H1 (cell line): ENCODE measurements around the gene TGM4. TPM values are rescaled to one million over a fixed set of nuclear protein-coding genes. Genes with fewer than 3 reads are reported as not detected.

Experiments
- polyA plus RNA-seq, 7 experiments: library from polyadenylated mRNA; depleted of rRNA in 3 of 7; stranded (reverse) in 5 of 7; unstranded in 2 of 7; fragments of >200 nt in 5 of 7; fragments of 200-250 nt in 2 of 7; gene quantifications; 1 replicate in 5 of 7; 2 replicates in 1 of 7; 4 replicates in 1 of 7; pipeline versions ENCODE4 v1.2.1 to v1.2.3, GENCODE V29; 2011 to 2013; ENCODE audit warnings: missing spikeins in 2 of 7, mixed read lengths in 2 of 7
- total RNA-seq: library from RNA; stranded (reverse); fragmentation: NEBNext Ultra II Directional; extraction: Animal tissue kit (Norgen Biotek cat#: 25700); gene quantifications from 2 replicates; pipeline ENCODE4 v1.2.1, GENCODE V29; 2021
- TF ChIP-seq, protein P1 (sequence below), 3 experiments: IDR thresholded peaks; 1 replicate in 2 of 3; 2 replicates in 1 of 3; pipeline versions ENCODE4 v1.5.1 to v1.6.1; 2011; ENCODE audit warnings: low read length in 3 of 3, mild to moderate bottlenecking in 3 of 3, inconsistent platforms in 2 of 3, low read depth in 1 of 3, moderate library complexity in 1 of 3; ENCODE audit not compliant: insufficient read depth in 1 of 3; ENCODE audit errors: control extremely low read depth in 1 of 3

The TGM4 gene
- total and polyA plus RNA-seq, 2 of the 8 experiments (the other 6 are each of a cell fraction or from before 2014, with no cell fraction given) = 0.02 TPM; not detected in 1

DNA sequence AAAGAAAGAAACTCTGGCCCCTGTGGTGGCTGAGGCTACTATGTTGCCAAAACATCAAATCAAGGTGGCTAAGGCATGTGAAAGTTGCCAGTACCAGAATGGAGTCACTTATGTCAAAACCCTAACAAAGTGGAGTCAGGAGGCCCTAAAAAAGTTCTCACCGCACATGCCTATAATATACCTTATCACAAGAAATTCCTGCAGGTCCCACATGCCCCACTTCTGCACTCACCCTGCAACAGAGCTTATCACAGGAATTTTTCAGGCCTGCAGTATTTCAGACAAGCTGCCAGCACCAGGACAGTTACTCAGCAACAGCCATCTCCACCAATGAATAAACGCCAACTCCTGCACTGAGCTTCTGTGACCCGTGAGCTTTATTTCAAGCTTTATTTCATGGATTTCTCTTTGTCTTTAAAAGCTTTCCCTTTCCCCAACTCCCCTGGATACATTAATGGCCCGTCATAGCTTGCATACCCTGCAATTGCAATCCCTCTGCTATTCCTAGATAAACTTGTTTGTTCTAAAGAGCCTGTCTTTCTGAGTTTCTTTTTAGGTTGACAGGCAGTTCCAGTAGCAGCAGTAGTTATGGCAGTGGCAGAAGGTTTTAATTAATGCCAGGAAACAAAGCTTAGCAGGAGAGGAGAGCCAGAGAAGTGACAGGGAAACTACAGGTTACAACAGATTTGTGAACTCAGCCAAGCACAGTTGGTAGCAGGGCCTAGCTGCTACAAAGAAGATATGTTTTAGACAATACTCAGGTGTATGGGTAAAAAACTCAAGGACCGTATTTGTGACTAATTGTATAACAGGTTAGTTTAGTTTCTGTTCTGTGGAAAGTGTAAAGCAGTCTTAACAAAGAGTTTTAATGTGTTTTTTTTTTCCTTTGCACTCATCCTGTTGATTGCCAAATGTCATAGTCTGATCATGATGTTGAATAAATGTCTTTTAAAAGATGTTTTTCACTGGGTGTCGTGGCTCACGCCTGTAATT, 28.6 kb upstream of the TGM4 start (continued):
- TF ChIP-seq, protein P1, sequence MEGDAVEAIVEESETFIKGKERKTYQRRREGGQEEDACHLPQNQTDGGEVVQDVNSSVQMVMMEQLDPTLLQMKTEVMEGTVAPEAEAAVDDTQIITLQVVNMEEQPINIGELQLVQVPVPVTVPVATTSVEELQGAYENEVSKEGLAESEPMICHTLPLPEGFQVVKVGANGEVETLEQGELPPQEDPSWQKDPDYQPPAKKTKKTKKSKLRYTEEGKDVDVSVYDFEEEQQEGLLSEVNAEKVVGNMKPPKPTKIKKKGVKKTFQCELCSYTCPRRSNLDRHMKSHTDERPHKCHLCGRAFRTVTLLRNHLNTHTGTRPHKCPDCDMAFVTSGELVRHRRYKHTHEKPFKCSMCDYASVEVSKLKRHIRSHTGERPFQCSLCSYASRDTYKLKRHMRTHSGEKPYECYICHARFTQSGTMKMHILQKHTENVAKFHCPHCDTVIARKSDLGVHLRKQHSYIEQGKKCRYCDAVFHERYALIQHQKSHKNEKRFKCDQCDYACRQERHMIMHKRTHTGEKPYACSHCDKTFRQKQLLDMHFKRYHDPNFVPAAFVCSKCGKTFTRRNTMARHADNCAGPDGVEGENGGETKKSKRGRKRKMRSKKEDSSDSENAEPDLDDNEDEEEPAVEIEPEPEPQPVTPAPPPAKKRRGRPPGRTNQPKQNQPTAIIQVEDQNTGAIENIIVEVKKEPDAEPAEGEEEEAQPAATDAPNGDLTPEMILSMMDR (IDR thresholded peaks at IDR 0.05; ENCODE audit: control extremely low read depth in 1 of 3, insufficient read depth in 1 of 3, low read depth in 1 of 3, low read length in 3 of 3) = no peak
